NCI-H1930 (cell line): Measurements from ENCODE around the gene VAV2.

ENCODE experiments used
- DNase-seq, 2 experiments: peaks; one replicate each; lab custom pipeline; 2025; lab: John Stamatoyannopoulos, UW

VAV2 gene

DNA sequence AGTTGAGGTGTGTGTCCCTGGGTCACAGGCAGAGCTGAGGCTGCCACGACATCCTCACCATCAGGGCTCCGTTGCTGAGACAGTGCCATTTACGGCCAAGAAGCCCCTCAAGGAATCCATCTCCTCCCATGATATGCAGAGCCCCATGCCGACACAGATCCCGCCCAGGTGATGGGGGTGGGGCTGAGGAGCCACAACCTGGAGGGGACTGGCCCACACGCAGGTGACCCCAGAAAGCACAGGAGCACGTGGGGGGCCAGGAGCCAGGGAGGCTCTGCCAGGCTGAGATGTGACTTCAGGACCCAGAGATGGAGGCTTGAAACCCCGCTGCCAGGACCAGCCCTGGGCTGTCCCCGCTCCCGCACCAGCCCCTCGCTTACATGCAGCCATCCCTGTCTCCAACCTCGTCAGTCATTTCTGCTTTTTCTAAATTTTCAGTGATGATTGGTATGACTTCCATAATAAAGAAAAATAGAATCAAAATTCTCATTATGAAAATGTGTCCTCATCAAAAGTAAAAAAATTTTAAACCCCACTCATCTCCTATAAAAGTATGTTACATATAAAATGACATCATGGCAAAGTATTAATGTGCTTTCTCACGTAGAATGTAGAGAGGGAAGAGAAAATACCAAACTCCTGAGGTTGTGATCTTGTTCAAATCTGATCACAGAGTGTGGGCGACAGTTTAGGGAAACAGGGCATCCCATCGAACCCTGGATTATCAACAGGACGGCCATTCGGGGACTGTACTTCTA, 155.9 kb downstream of the VAV2 start:
- no peak for DNase-seq

DNA sequence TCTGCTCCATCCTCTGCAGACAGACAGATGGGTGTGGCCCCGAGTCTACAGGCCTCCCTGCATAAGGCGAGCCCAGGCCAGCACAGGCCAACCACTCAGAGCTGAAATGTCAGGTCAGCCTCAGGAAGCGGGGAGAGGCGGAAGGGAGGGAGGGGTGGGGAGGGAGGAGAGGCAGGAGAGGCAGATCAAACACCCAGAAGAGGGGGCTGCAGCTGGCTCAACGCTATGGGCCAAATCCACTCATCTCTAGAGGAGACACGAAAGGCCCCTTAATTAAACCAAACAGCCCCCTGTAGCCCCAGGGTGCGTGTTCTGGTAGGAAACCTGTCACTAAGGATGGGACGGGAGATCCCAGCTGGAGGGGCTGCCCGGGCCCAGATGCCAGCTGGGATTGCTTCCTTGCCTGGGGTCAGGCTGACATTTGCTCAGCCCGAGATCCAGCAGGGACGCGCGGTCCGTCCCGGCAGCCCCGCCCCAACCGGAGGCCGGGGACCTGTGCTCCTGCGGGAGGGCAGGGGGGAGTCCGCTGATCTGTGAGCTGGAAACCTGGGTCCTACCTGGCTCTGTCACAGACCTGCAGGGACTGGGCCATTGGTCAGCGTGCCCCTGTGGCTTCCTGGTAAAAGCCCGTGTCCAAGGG, 156.7 kb downstream of the VAV2 start:
- no peak for DNase-seq

DNA sequence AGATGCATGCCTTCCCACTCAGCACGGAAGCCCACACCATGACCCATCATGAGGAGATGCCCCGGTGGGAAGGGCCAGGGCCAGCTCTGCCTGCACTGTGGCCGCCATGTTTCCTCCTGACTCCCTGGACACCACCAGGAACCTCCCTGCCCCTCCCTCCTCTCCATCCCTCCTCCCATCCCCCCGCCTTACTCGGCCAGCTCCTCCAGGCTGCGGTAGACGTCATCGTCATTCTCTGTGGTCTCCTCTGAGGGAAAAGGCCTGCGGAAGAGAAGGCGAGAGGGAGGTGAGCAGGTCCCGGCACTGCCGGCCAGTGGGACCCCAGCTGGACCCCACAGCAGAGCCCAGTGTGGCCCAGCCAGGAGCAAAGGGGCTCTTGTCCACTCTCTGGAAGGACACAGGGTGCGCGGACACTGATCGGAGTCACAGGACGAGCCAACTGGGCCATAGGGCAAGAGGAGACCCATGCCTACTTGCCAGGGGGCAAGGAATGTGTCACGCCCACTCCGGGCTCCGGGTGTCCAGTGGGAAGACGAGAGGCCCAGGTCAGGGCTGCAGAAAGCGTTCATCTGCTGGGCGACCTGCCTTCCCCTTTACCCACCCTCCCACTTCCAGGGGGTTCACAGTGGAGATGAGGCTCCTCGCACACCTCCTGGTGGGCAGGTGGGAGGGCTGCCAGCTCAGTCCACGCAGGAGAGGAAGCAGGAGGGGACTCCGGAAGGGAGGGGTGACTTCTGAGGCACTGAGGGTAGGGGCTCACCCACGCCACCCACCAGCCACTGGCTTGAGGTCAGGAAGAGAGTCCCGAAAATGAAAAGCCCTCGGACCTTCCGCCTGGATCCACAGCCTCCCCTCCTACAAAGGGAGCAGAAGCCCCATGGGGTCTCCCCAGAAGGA, 157.8 kb downstream of the VAV2 start:
- no peak for DNase-seq

DNA sequence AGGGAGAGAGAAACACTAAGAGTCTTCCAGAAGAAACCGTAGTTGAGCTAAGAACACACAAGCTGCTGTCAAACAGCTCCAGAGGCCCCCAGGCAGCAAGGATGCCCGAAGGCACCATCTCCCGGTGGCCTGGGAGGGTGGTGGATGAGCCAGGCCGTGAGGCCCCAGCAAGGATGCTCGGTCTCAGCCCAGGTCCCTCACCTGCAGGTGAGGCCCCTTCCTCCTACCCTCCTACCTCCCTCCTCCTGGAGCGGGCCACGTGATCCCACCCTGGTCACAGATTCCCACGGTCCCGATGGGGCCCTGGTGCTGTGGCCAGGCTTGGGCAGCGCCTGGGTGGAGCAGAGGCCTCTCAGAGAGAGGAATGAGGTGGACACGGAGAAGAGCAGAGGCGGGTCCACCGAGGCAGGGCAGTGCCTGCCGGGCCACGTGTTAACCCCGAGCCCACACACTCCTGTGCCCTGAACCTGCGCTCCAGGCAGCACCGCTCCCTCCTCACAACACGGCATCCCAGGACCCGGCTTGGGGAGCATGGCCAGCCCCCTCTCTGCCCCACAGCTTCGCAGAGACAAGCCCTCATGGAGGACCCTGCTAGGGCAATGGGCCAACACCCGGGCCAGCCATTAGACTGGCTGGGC, 158.6 kb downstream of the VAV2 start:
- DNase-seq: no peak

DNA sequence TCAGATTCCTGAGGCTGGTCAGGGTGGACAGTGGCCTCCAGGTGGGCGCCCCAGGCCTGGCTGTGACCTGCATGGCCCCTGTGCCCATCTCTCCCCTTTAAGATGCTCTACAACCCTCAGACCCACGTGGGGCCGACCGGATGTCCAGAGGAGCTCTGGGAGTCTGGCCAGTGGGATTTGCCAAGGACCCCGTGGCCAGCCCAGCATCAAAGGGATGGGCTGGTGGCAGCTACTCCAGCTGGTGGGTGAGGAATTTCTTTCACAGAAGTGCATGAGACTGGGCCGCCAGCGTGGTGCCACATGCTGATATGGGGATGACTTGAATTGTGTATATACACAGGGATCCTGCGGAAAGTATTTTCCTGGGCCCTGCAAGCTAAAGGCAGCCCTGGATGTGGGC, 159.2 kb downstream of the VAV2 start:
- no peak for DNase-seq

DNA sequence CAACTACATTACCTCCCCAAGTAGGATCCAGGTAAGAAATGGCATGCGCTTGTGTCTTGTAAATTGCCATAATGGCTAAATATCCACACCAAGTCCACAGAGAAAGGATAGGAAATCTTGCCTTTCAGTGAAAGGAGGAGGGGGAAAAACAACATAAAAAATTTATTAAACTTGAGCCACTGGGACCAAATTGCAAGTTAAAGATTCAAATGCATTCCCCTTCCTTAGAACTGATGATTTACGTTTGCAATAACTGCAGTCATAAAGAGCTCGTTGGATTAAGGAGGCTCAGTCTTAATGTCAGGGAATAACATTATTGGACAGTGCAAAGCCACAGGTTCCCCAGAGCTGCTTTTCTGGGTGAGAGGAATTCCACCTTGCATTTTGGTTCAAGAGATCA, 161.4 kb downstream of the VAV2 start:
- no peak for DNase-seq

DNA sequence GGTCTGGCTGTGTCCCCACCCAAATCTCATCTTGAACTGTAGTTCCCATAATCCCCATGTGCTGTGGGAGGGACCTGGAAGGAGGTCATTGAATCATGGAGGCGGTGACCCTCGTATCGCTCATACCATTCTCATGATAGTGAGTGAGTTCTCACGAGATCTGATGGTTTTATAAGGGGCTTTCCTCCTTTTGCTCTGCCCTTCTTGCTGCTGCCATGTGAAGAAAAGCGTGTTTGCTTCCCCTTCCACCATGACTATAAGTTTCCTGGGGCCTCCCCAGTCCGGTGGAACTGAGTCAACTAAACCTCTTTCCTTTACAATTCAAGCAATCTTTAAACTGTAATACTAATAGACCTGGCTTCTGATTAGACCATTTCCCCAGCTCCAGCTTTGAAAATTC, 161.8 kb downstream of the VAV2 start:
- DNase-seq: no peak

DNA sequence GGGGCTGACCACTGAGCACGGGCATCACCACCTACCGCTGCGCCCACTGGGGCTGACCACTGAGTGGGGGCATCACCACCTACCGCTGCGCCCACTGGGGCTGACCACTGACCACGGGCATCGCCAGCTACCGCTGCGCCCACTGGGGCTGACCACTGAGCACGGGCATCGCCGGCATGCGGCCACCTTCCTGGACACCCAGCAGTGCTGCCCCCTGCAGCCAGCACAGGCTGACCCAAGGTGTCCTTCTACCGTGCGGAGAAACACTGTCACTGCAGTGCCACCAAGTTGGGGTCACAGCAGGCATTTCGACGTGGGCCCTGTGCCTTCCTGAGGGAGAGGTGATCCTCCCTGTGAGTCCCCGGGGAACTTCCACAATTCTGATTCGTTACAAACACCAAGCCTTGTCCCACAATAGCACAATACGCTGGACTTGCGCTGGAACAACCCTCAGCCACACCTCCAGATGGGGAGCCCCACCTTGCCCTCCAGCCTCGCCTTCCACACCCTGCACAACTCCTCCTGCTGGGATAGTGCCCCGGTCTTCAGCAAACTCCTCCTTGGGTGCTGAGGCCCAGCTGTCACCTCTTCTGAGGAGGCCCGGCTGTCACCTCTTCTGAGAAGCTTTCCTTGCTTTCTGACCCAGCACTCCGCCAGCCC, 163.7 kb downstream of the VAV2 start:
- no peak for DNase-seq

DNA sequence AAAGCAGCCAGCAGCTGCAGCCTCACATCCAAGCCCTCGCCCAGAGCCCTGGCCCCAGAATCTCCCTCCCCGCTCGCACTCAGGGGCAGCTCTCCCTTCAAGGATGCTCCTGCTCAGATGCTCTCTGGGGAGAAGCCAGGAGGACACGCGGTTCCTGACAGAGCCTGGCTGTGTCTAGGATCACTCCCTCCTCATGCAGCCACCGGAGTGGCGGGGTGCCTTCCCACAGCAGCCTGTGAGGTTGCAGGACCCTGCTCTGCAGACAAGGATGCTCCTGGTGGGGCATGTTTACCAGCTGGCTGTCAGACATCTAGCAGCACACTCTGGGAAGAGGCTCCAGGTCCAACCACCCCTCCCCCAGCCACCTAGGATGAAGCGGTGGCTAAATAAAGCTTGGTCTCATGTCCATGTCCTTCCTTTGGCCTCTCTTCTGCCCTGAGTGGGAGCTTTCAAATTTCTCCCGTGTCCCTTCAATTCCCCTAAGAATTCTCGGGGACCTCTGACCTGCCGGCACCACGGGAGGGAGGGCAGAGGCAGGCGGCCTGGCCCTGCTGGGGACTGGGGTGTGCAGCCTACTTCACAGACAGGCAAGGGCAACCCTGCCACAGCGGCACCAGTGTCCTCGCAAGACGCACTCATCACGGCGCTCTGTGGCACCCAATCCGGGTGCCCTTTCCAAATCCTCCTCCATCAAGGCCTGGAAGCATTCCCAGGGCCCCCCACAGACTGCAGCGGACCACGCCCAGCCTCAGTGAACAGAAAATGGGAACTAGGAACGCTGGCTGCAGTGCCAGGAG, 165.6 kb downstream of the VAV2 start:
- no peak for DNase-seq

DNA sequence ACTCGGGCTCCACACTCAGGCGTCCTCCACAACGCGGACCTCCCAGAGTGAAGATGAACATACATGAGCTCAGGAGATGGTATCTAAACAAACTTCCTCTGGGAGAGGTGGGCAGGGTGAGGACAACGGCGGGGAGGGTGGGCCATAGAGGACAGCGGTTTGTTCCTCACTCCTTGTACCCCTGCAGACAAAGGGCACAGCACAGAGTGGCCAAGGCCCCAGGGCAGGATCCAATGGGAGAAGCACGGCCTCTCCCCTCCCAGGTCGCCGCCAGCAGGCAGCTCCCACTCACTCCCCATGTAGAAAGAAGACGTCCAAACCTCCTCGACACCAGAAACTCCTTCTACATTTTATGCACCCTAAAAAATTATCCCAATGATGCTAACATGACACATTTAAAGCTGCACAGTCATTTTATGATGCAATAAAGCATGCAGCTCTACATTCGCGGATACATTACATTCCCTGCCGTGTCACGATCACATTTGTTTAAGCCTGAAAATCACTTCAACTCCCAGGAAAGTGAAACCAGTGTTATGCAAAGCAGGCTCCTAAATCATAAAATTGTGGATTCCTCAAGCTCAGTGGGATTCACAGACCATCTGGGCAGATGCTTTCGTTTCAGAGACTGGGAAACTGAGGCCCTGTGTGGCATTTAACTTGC, 166.4 kb downstream of the VAV2 start:
- no peak for DNase-seq

DNA sequence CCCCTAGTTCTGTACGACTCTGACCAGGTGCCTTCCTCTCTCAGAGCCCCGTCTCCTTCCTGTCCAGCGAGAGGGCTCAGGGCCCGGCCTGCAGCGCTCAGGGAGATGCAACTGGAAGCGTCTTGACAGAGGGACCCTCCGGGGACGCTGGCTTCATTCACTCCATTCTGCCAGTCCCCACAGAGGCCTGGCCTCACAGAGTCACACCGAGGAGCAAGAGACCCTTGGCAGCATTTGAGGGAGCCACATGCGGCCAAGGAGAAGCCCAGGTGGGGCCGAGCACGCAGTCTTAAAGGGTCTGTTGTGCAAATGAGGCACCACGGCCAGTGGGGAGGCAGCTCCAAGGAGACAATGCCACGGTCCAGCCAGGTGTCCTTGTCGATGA, 167.3 kb downstream of the VAV2 start:
- DNase-seq: no peak

DNA sequence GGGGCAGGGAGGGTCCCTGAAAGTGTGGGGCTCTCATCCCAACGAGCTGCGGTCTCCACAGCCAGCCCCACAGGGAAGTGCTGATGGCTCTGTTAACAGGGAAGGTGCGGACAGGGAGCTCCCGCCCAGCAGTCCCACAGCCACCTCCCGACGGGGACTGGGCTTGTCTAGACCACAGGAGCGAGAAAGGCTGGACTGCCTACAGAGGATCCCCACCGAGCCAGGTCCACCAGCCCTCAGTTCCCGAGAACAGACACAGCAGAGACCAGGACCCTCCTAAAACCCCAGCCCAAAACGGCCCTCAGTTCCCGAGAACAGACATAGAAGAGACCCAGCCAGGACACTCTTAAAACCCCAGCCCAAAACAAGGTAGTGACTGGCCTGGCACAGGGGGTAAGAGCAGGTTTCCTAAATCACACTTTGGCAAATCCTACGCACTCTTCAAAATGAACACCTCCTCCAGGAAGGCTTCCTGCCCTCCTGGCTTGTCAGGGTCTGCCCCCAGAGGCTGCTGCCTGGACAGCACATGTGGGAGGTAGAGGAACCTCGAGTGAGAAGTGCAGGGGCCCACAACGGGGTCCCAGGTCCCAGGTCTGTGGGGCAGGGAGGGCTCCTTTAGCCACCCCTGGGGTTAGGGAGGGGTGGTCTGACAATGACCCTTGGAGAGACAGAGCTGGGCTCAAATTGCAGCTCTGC, 167.9 kb downstream of the VAV2 start:
- DNase-seq: no peak

DNA sequence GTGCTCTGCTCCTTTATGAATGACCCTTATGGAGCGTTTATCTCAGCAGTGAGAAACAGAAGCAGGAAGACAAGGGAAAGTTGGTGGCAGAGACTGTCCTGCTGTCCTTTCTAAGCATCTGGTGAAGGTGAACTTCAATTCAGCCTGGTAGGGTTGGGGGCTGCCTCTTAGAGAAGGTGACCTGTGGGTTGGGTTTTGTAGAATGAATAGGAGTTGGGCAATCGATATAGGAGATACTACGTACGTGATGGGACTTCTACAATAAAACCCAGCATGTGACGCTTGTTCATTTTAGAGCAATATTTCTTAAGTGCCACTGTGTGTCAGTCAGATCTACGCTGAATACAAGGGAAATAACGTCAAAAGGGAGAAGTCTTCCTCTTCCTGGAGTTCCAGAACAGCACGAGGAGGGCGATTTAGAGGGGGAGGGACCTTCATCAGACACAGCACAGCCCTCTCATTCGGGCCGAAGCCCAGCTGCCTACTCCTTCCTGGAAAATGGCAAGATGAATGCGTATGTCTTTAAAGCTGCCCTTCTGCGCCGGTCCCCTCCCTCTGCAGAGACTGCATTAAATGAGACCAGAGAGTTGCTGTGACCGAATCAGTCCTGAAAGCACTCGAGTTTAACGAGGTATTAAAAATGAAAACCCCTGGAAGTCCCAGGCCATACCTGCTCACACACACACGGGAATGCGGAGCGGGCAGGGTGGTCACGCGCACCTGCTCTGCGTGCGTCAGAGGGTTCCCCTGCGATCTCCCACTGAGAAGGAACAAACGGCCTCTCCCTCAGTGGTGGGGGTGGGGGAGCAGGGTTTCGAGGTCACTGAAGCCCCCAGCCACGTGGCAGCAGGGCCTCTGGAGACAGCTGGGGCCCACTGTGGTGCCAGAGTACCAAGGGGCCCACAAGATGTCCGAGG, 168.7 kb downstream of the VAV2 start:
- no peak for DNase-seq

DNA sequence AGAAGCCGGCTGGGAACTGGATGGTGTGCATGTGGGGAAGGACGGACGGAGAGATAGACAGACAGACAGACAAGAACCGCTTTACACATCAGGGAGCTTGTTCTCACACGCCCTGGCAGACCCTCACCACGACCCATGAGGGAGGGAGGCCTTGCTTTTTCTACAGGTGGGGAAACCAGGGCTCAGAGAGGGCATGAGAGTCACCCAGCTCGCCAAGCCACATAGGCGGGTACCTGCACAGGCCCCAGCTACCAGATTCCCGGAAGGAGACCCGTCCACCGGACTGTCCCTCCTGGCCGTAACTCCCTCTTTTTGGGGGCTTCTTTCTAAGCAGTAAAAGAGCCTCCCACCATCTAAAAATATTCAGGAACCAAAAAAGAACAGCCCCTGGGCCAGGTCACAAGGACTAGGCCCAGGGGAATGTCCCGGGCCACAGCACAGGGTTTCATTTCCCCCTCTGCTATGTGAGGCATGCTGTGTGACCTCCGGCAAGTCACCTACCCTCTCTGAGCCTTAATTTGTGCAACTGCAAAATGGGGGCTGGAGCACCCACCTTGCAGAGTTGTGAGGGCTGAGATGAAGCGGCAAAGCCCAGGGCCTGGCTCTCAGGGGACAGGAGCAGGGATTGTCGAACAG, 169.6 kb downstream of the VAV2 start:
- no peak for DNase-seq

DNA sequence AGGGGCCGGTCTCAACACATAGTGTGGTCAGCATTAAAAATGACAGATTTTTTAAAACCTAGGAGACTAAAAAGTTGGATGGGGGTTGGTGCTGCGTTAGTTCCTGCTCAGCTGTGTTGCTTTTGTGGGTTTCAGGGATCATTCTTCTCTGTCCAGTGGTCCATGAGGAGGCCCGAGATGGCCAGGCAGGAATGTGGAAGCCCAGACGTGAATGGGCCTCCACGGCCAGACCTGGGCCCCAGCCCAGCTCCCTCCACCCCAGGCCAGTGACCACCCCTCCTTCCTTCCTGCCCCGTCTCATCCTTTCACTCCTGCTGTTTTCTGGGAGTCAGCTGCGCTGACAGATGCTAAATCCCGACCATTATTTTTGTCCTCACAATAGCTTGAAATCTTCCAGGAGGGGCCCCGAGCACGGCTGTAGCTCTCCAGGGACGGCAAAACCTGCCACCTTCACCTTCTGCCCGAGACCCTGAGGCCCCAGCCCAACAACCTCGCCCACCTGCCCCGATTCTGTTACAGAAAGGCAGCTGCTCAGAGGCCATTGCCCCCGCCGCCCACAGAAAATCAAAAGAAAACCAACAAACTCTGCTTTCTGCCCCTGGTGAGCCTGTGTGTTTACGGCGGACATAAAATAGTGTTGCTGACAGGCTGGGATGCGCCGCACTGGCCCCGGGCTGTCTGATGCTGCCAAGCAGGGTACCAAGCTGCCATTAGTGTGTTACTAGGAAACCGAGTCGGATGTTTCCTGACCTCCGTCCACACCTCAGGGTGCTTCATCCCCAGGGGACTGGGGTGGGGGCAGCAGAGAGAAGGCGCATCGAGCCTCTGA, 170.3 kb downstream of the VAV2 start:
- no peak for DNase-seq

DNA sequence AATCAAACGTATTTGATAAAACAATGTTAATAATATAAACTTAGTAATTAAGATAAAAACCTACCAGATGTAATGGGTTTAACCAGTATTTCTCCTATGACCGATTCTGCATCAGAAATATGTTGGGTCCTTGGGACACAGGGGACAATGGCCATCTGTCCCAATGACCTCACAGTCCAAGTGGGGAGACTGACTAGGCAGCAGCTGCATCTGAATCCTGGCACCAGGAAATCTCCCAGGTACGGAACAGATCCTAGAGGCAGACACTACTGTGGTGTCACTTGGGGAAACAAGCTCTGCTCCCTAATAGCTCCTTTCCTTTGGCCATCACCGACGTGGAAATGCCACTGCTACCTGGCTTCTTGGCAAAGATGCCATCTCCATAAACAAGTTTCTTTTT, 172.2 kb downstream of the VAV2 start:
- DNase-seq: no peak

DNA sequence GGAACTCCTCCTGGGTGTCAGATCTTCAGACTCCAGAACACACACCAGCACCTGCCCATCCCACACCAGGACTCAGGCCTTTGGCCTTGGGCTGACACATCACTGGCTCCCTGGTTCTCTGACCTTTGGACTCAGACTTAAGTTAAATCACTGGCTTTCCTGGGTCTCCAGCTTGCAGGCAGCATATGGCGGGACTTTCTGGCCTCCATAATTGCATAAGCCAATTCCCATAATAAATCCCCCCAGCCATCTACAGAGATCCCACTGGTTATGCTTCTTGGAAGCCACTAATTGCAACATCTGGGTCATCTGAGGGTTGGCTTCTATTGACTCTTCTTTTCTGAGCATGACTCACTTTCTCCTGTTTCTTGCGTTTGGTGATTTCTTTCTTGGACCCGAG, 173.7 kb downstream of the VAV2 start:
- DNase-seq: no peak
